Head of caudate nucleus (tissue), 42 donors: ENCODE results near the gene ATP6V0C.
"Not testable (repeated sequence)": the region's sequence is repeated elsewhere in the genome, so short reads cannot be mapped to it uniquely, and the experiment has no call there.

Experiments used
- DNase-seq, 42 donors: peaks; one replicate each; pipeline versions ENCODE4 v3.0.0 to v3.0.0-alpha.2; 2020 to 2021; ENCODE audit warnings: mixed read lengths in 7 of 42
- intact Hi-C: fragments of 100-400 bp; cut with DNase I; formaldehyde crosslinking; loops from one replicate; pipeline ENCODE4 v1.15.0; 2022

ATP6V0C gene

GRCh38 chr16:2557150-2557549, 43.4 kb downstream of the ATP6V0C start:
- intact Hi-C loops, result not testable (repeated sequence)
- DNase-seq, result peak in 14 of 42 donors; percentile 9 to 49 (median 29)

GRCh38 chr16:2560131-2560797, 46.5 kb downstream of the ATP6V0C start:
- intact Hi-C loops, result not testable (repeated sequence)
- peak in 2 of 42 donors; percentile 4 to 10 for DNase-seq

GRCh38 chr16:2560798-2561133, 47.0 kb downstream of the ATP6V0C start:
- intact Hi-C loops, result not testable (repeated sequence)
- DNase-seq, result peak; percentile 2 to 90 (median 73)

- intact Hi-C loops, DNase-seq: not testable (repeated sequence)
These were observed 53.8 kb downstream of the ATP6V0C start for GRCh38 chr16:2567506-2567905.

GRCh38 chr16:2568573-2568972, 54.8 kb downstream of the ATP6V0C start:
- DNase-seq, intact Hi-C loops: not testable (repeated sequence)
